ENCODE measurements around the gene ZSCAN5B. TPM values are rescaled to one million over a fixed set of nuclear protein-coding genes. Genes with fewer than 3 reads are reported as not detected.

ZSCAN5B gene
- total RNA-seq, 1 experiment from 2014 or later: not detected

DNA sequence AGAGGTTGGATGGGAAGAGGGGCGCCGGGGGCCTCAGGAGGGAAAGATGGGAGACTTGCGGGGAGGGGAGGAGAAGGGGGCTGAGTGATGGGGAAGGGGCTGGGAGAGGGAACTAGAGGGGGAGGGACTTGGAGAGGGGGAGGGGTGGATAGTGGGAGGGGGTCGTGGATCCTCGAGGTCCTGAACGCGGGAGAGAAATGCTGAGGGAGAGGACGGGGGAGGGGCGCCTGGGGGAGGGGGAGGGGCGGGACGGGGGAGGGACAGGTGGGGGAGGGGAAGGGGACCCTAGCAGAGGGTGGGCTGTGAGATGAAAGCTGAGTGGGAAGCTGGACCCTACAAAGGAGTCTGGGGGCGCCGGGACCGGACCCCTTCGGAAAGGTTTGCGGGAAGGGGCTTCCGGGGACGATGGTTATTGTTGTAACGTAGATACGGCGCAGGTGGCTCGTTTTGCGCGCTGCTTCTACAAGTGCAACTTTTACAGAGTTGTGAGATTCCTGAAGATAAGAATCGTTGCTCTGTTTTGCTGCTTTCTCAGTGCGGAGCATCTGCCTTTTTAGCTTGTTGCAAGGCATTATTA is 56.1 kb downstream of the ZSCAN5B start:
- Mint-ChIP-seq H3K4me3 (ENCODE audit: unreplicated experiment) (peak overlapping the region; percentile 83), H3K27me3 (ENCODE audit: insufficient read depth, unreplicated experiment) (no peaks in the 10 kb centered on the region), H3K4me1 (ENCODE audit: insufficient read depth, unreplicated experiment) (peaks cover 36% of the 10 kb centered on the region), H3K9me3 (ENCODE audit: unreplicated experiment) (no peaks in the 10 kb centered on the region), H3K36me3 (ENCODE audit: insufficient read depth, unreplicated experiment) (no peaks in the 10 kb centered on the region), H3K27ac (ENCODE audit: low read depth, unreplicated experiment) (peak overlapping the region; percentile 86)
- intact Hi-C loops (cut with micrococcal nuclease): loop anchor here (2.0 to 5.0 kb wide), 3 partner anchors 29 to 1679 kb away; partner anchors contain the start of gene LENG9
- no peak for DNase-seq (ENCODE audit: unreplicated experiment)
- CTCF ChIA-PET: no interaction called here
- no TSS peak for BruUV-seq (replicated peaks)
- TF ChIP-seq, protein P1, sequence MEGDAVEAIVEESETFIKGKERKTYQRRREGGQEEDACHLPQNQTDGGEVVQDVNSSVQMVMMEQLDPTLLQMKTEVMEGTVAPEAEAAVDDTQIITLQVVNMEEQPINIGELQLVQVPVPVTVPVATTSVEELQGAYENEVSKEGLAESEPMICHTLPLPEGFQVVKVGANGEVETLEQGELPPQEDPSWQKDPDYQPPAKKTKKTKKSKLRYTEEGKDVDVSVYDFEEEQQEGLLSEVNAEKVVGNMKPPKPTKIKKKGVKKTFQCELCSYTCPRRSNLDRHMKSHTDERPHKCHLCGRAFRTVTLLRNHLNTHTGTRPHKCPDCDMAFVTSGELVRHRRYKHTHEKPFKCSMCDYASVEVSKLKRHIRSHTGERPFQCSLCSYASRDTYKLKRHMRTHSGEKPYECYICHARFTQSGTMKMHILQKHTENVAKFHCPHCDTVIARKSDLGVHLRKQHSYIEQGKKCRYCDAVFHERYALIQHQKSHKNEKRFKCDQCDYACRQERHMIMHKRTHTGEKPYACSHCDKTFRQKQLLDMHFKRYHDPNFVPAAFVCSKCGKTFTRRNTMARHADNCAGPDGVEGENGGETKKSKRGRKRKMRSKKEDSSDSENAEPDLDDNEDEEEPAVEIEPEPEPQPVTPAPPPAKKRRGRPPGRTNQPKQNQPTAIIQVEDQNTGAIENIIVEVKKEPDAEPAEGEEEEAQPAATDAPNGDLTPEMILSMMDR (IDR thresholded peaks at IDR 0.05; ENCODE audit: unreplicated experiment): no peak
- POLR2A ChIA-PET: interaction anchor here (1.1 to 2.0 kb wide), 6 partner anchors 21 to 487 kb away, joined by 4 to 10 read pairs (median 6); partner anchors contain the start of genes U2AF2, ZNF787 and ZSCAN5A

DNA sequence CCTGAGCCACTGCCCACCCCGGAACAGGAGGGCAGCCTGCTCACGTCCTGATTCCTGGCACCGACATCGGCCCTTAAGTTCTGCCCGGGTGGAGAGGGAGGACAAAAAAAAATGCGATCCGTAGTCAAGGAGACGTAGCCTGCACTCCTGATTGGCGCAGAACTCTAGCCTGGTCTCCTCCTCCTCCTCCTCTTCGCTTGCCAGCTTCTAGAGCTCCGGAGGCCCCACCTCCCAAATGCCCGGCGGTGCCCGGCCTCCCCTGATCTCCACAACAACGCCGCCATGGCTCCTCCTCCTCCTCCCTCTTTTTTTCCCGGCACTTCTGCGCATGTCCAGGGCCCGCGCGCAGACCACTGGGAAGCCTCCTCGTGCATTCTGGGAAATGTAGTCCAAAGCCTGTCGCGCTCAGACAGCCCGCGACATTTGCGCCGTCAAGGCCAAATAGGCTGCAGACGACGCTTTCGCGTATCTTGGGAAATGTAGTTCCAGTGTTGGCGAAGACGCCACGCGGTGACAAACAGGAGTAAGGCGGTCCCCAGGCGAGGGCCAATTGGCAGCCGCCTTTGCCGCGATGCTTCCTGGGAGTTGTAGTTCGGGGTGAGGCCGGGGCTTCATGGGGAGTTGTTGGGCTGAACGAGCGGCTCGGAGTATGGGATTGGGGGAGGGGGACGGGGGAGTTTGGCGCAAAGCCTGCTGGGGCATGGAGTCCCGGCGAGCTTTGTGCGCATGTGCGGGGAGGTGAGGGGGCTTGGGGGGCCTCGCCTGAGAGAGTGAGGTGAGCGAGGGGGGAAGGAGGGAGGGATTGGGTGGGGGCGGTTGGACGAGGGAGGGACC is 56.8 kb downstream of the ZSCAN5B start, which contains the start of gene ZNF444:
TSS of gene ZNF444 (plus strand) at position 705 of the 834 bp plus-strand sequence. CDS start 5,625 bp downstream, outside the sequence.
- peak within 1 kb of the TSS; percentile 83 for H3K4me3 Mint-ChIP-seq (ENCODE audit: unreplicated experiment)
- no peaks in the 10 kb centered on the region for H3K27me3 Mint-ChIP-seq (ENCODE audit: insufficient read depth, unreplicated experiment)
- H3K27ac Mint-ChIP-seq (ENCODE audit: low read depth, unreplicated experiment): peak within 1 kb of the TSS; percentile 86
- TF ChIP-seq, protein P1 (IDR thresholded peaks at IDR 0.05; ENCODE audit: unreplicated experiment): no peak
- H3K4me1 Mint-ChIP-seq (ENCODE audit: insufficient read depth, unreplicated experiment): peaks cover 36% of the 10 kb centered on the region
- H3K36me3 Mint-ChIP-seq (ENCODE audit: insufficient read depth, unreplicated experiment): no peaks in the 10 kb centered on the region
- ChIA-PET CTCF (no interaction called here), POLR2A (interaction anchor here (1.0 to 2.0 kb wide), 8 partner anchors 8 to 486 kb away, joined by 3 to 10 read pairs (median 6); partner anchors contain the start of genes U2AF2, ZNF787 and ZSCAN5A)
- DNase-seq (ENCODE audit: unreplicated experiment): peak; percentile 99
- BruUV-seq (replicated peaks): no TSS peak
- no peaks in the 10 kb centered on the region for H3K9me3 Mint-ChIP-seq (ENCODE audit: unreplicated experiment)
- intact Hi-C loops (cut with micrococcal nuclease): loop anchor here (1.0 to 5.0 kb wide), 5 partner anchors 19 to 1678 kb away; partner anchors contain the start of genes LENG9 and ZNF787

DNA sequence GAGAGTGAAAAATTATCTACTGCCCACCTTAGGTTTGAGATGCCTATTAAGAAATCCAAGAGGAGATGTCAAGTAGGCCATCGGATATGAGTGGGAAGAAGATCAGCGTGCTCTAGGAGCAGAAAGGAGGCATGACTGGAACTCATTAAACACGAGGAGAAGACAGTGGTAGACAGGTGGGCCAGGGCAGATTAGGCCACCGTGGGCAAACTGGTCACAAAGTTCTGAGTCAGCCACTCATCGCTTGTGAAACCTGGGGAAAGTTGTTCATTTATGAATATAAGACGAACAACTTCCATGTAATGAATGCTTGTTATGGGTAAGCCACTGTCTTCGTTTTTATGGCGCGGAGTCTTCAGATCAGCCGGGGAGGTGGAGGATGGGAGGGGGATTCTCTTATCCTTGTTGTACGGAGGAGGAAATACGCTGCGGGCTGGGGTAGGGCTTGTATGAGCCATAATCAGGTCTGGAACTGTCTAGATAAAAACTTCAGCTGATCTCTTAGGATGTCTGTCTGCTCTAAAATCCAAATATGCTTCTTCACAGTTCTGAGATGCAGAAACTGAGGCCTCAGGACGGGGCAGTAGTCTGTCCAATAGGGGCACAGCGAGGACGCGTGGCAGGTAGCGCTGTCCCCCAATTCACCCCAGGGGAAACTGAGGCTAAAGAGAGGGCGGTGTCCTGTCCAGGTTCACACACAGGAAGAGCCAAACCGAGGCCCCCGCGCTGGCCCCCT is 57.6 kb downstream of the ZSCAN5B start:
- H3K4me3 Mint-ChIP-seq (ENCODE audit: unreplicated experiment): peak overlapping the region; percentile 83
- BruUV-seq (replicated peaks): TSS peak; percentile 76
- H3K36me3 Mint-ChIP-seq (ENCODE audit: insufficient read depth, unreplicated experiment): no peaks in the 10 kb centered on the region
- CTCF ChIA-PET: interaction anchor here (2.5 kb wide), 1 partner anchor 64 kb away, joined by 7 read pairs; no protein-coding TSS in a partner anchor
- TF ChIP-seq, protein P1 (IDR thresholded peaks at IDR 0.05; ENCODE audit: unreplicated experiment): no peak
- POLR2A ChIA-PET: interaction anchor here (1.0 to 2.0 kb wide), 6 partner anchors 8 to 113 kb away, joined by 3 to 10 read pairs (median 7); partner anchors contain the start of gene ZNF787
- peaks cover 36% of the 10 kb centered on the region for H3K4me1 Mint-ChIP-seq (ENCODE audit: insufficient read depth, unreplicated experiment)
- intact Hi-C loops (cut with micrococcal nuclease): loop anchor here (1.0 to 5.0 kb wide), 5 partner anchors 19 to 1678 kb away; partner anchors contain the start of genes LENG9 and ZNF787
- H3K27me3 Mint-ChIP-seq (ENCODE audit: insufficient read depth, unreplicated experiment): no peaks in the 10 kb centered on the region
- DNase-seq (ENCODE audit: unreplicated experiment): no peak
- peak overlapping the region; percentile 86 for H3K27ac Mint-ChIP-seq (ENCODE audit: low read depth, unreplicated experiment)
- H3K9me3 Mint-ChIP-seq (ENCODE audit: unreplicated experiment): no peaks in the 10 kb centered on the region

Other genes with a start within 250 kb of the ZSCAN5B start
- not detected in 2 replicates for gene NLRP8, start 250.0 kb downstream of the ZSCAN5B start, total RNA-seq (2022)
- gene NLRP5, start 211.0 kb downstream of the ZSCAN5B start, total RNA-seq (2022): not detected in 2 replicates
- 58.2 and 68.6 TPM in 2 replicates for gene ZNF787, start 76.5 kb downstream of the ZSCAN5B start, total RNA-seq (2022)
- gene ZNF444, start 56.5 kb downstream of the ZSCAN5B start, total RNA-seq (2022): 26.6 and 28.1 TPM in 2 replicates
- gene GALP, start 21.8 kb downstream of the ZSCAN5B start, total RNA-seq (2022): not detected in 2 replicates
- gene ZSCAN5C, start 4.5 kb upstream of the ZSCAN5B start, total RNA-seq (2022): not detected in 2 replicates
- gene EDDM13, start 75.0 kb upstream of the ZSCAN5B start, total RNA-seq (2022): not detected in 2 replicates
- gene ZSCAN5A, start 117.1 kb upstream of the ZSCAN5B start, total RNA-seq (2022): 6.2 and 8.1 TPM in 2 replicates
- gene ZNF582, start 195.8 kb upstream of the ZSCAN5B start, total RNA-seq (2022): not detected in 2 replicates
- gene ZNF583, start 206.5 kb upstream of the ZSCAN5B start, total RNA-seq (2022): 1.8 and 2.8 TPM in 2 replicates